ENCODE results near the gene PTPN1.
"Not testable (repeated sequence)": the region's sequence is repeated elsewhere in the genome, so short reads cannot be mapped to it uniquely, and the experiment has no call there.

Gene PTPN1

GRCh38 chr20:50527068-50527605, 17.0 kb downstream of the PTPN1 start:
- no peak for DNase-seq (ENCODE audit: insufficient read length, low spot score)
- FAIRE-seq: no peak

- no peak for FAIRE-seq
- no peak for DNase-seq (ENCODE audit: insufficient read length, low spot score)
These were observed 17.9 kb downstream of the PTPN1 start for GRCh38 chr20:50528129-50528528.

- FAIRE-seq: peak; percentile 87
- no peak for DNase-seq (ENCODE audit: insufficient read length, low spot score)
These were observed 18.7 kb downstream of the PTPN1 start for GRCh38 chr20:50528804-50529351.

GRCh38 chr20:50532221-50532620, 22.0 kb downstream of the PTPN1 start:
- no peak for FAIRE-seq
- no peak for DNase-seq (ENCODE audit: insufficient read length, low spot score)

GRCh38 chr20:50533061-50533460, 22.9 kb downstream of the PTPN1 start:
- FAIRE-seq (peak; percentile 20), DNase-seq (ENCODE audit: insufficient read length, low spot score) (no peak)

- FAIRE-seq (no peak), DNase-seq (ENCODE audit: insufficient read length, low spot score) (no peak)
These were observed 23.3 kb downstream of the PTPN1 start for GRCh38 chr20:50533464-50533863.

- DNase-seq (ENCODE audit: insufficient read length, low spot score): no peak
- FAIRE-seq: peak; percentile 31
These were observed 24.4 kb downstream of the PTPN1 start for GRCh38 chr20:50534567-50534966.

- FAIRE-seq (peak; percentile 89), DNase-seq (ENCODE audit: insufficient read length, low spot score) (no peak)
These were observed 25.0 kb downstream of the PTPN1 start for GRCh38 chr20:50535162-50535561.

GRCh38 chr20:50536333-50536732, 26.1 kb downstream of the PTPN1 start:
- FAIRE-seq (peak; percentile 74), DNase-seq (ENCODE audit: insufficient read length, low spot score) (no peak)

GRCh38 chr20:50537546-50538201, 27.5 kb downstream of the PTPN1 start:
- FAIRE-seq (peak; percentile 91), DNase-seq (ENCODE audit: insufficient read length, low spot score) (no peak)

- DNase-seq (ENCODE audit: insufficient read length, low spot score): no peak
- no peak for FAIRE-seq
These were observed 28.1 kb downstream of the PTPN1 start for GRCh38 chr20:50538276-50538675.

- not testable (repeated sequence) for FAIRE-seq
These were observed 29.6 kb downstream of the PTPN1 start for GRCh38 chr20:50539798-50540197.

GRCh38 chr20:50540620-50541605, 30.7 kb downstream of the PTPN1 start:
- peak; percentile 96 for DNase-seq (ENCODE audit: insufficient read length, low spot score)
- FAIRE-seq: peak; percentile 99

More at GRCh38 chr20:50539798-50540197, 29.6 kb downstream of the PTPN1 start:
- DNase-seq (ENCODE audit: insufficient read length, low spot score): not testable (repeated sequence)

- DNase-seq (ENCODE audit: insufficient read length, low spot score) (no peak), FAIRE-seq (no peak)
These were observed 31.4 kb downstream of the PTPN1 start for GRCh38 chr20:50541606-50542041.

GRCh38 chr20:50543326-50543725, 33.1 kb downstream of the PTPN1 start:
- DNase-seq (ENCODE audit: insufficient read length, low spot score): no peak

GRCh38 chr20:50545126-50545525, 34.9 kb downstream of the PTPN1 start:
- no peak for DNase-seq (ENCODE audit: insufficient read length, low spot score)
- FAIRE-seq: peak; percentile 86

More at GRCh38 chr20:50543326-50543725, 33.1 kb downstream of the PTPN1 start:
- peak; percentile 64 for FAIRE-seq

GRCh38 chr20:50546729-50547314, 36.6 kb downstream of the PTPN1 start:
- DNase-seq (ENCODE audit: insufficient read length, low spot score): no peak
- FAIRE-seq: no peak

- FAIRE-seq: no peak
These were observed 37.8 kb downstream of the PTPN1 start for GRCh38 chr20:50547964-50548363.

GRCh38 chr20:50548396-50548795, 38.2 kb downstream of the PTPN1 start:
- FAIRE-seq: no peak

More at GRCh38 chr20:50547964-50548363, 37.8 kb downstream of the PTPN1 start:
- no peak for DNase-seq (ENCODE audit: insufficient read length, low spot score)

GRCh38 chr20:50550531-50550930, 40.3 kb downstream of the PTPN1 start:
- FAIRE-seq (no peak), DNase-seq (ENCODE audit: insufficient read length, low spot score) (no peak)

More at GRCh38 chr20:50548396-50548795, 38.2 kb downstream of the PTPN1 start:
- DNase-seq (ENCODE audit: insufficient read length, low spot score): no peak

All from HTR-8/SVneo (cell line).